Measurements from ENCODE around the gene NCKAP5. TPM values are rescaled to one million over a fixed set of nuclear protein-coding genes. Genes with fewer than 3 reads are reported as not detected.

The NCKAP5 gene
- total RNA-seq, 3 donors from 2014 or later (not counting 1 experiment from before 2014, with no cell fraction given) = 0.12 to 0.20 TPM; not detected in 1

DNA sequence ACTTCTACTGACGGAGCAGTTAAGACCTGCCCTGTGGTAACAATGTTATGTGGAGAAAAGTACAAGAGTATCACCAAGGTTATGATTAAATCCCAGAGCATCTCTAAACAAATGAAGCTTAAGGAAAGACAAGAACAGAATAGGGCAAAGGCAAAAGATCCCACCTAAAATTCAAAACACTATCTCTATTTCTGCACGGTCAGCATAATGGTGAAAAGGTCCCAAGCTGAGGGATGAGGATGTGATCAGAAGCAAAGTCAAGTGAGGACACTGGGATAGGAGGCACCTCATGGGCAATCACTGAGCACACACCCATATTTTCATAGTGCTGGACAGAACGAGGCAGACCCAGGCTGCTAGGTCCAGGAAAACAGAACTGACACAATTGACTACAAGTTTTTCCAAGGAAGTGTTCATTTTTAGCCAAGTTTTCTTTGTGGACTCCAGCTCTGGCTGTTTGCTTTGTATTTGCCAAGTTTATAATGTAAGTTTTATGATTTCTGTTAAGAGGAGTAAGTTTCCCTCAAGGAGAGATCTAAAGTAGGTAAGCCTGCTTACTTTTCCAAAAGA lies 77.8 kb downstream of the NCKAP5 start:
- TF ChIP-seq, protein P1, sequence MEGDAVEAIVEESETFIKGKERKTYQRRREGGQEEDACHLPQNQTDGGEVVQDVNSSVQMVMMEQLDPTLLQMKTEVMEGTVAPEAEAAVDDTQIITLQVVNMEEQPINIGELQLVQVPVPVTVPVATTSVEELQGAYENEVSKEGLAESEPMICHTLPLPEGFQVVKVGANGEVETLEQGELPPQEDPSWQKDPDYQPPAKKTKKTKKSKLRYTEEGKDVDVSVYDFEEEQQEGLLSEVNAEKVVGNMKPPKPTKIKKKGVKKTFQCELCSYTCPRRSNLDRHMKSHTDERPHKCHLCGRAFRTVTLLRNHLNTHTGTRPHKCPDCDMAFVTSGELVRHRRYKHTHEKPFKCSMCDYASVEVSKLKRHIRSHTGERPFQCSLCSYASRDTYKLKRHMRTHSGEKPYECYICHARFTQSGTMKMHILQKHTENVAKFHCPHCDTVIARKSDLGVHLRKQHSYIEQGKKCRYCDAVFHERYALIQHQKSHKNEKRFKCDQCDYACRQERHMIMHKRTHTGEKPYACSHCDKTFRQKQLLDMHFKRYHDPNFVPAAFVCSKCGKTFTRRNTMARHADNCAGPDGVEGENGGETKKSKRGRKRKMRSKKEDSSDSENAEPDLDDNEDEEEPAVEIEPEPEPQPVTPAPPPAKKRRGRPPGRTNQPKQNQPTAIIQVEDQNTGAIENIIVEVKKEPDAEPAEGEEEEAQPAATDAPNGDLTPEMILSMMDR (IDR thresholded peaks at IDR 0.05) = no peak
- Mint-ChIP-seq H3K4me3 (no peak overlapping the region), H3K9me3 (peaks cover 4 to 7% of the 10 kb centered on the region in 2 donors), H3K4me1 (no peaks in the 10 kb centered on the region), H3K36me3 (no peaks in the 10 kb centered on the region), H3K27me3 (ENCODE audit: low read depth in 2 of 2) (no peaks in the 10 kb centered on the region), H3K27ac (no peak overlapping the region)
- no peak for ATAC-seq
- DNase-seq = no peak
- WGBS (ENCODE audit: insufficient coverage) = 25% methylated on average over 1 of the region's 3 CpGs
- Histone ChIP-seq H3K27ac (ENCODE audit: low read length) (no peak overlapping the region), H3K36me3 (ENCODE audit: control insufficient read depth, insufficient read depth, low read length) (no peaks in the 10 kb centered on the region), H3K9me3 (ENCODE audit: control insufficient read depth, insufficient read depth, low read length) (no peaks in the 10 kb centered on the region), H3K27me3 (ENCODE audit: control insufficient read depth, insufficient read depth, low read length) (no peaks in the 10 kb centered on the region), H3K4me3 (ENCODE audit: low read length) (no peak overlapping the region), H3K4me1 (ENCODE audit: control insufficient read depth, insufficient read depth, low read length) (no peaks in the 10 kb centered on the region)
- intact Hi-C loops (cut with micrococcal nuclease) = no loop called here

DNA sequence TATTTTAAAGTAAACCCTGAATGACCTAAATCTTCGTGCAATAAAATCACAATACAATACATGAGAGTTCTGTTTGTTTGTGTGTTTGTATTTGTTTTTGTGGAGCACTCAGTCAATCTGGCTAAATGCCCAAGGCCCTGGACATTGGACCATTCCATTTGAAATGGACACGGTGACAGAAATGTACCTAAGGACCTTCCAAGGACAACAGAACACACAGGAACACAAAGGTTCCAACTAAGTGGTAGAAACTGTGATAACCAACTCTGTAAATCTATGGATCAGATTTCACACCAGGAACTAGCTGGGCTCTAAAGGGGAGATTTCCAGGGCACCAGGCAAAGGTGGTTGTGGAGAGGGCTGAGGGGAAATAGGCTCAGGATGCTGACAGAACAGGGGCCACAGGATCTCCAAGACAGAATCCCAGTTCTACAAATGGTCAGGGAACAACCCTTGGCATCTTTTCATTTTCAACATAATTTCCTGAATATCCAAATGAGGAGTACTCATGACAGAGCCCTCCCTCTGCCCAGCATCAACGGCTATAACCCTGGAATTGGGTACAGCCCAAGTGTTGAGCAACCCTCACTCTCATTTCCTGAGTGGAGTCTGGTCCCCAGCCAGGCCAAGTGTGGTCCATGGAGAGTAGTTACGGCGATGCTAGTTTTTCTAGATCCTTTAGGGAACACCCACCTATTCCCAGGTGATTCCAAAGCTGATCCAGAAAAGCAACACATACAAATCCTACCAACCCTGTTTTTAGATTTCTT lies 78.4 kb downstream of the NCKAP5 start:
- Mint-ChIP-seq H3K4me3 (no peak overlapping the region), H3K27me3 (ENCODE audit: low read depth in 2 of 2) (no peaks in the 10 kb centered on the region), H3K4me1 (no peaks in the 10 kb centered on the region), H3K9me3 (peaks cover 4 to 5% of the 10 kb centered on the region in 2 donors), H3K27ac (no peak overlapping the region), H3K36me3 (no peaks in the 10 kb centered on the region)
- Histone ChIP-seq H3K4me1 (ENCODE audit: control insufficient read depth, insufficient read depth, low read length) (no peaks in the 10 kb centered on the region), H3K27ac (ENCODE audit: low read length) (no peak overlapping the region), H3K9me3 (ENCODE audit: control insufficient read depth, insufficient read depth, low read length) (no peaks in the 10 kb centered on the region), H3K4me3 (ENCODE audit: low read length) (no peak overlapping the region), H3K36me3 (ENCODE audit: control insufficient read depth, insufficient read depth, low read length) (no peaks in the 10 kb centered on the region), H3K27me3 (ENCODE audit: control insufficient read depth, insufficient read depth, low read length) (no peaks in the 10 kb centered on the region)
- DNase-seq (no peak), ATAC-seq (no peak)
- intact Hi-C loops (cut with micrococcal nuclease) = no loop called here
- WGBS (ENCODE audit: insufficient coverage) = 80% methylated on average over 4 of the region's 5 CpGs
- TF ChIP-seq, protein P1 (IDR thresholded peaks at IDR 0.05) = no peak

DNA sequence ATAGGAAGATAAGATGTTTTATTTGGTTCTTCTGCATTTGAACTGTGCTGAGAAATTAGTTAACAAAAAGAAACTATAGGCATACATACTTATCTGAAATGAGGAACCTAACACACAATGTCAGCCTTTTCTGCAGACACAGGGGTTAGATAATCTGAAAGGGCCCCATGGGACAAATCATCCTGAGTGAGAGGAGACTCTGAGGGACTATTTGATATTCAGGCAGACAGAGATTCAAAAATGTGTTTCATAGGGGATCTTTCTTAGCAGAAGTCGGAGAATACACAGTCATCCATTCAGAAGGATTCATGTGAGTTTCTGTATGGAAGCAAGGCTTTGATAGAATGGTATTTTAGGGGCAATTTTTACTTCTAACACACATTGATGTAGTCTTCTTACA lies 79.1 kb downstream of the NCKAP5 start:
- Histone ChIP-seq H3K4me3 (ENCODE audit: low read length) (no peak overlapping the region), H3K27me3 (ENCODE audit: control insufficient read depth, insufficient read depth, low read length) (no peaks in the 10 kb centered on the region), H3K27ac (ENCODE audit: low read length) (no peak overlapping the region), H3K36me3 (ENCODE audit: control insufficient read depth, insufficient read depth, low read length) (no peaks in the 10 kb centered on the region), H3K9me3 (ENCODE audit: control insufficient read depth, insufficient read depth, low read length) (no peaks in the 10 kb centered on the region), H3K4me1 (ENCODE audit: control insufficient read depth, insufficient read depth, low read length) (no peaks in the 10 kb centered on the region)
- WGBS (ENCODE audit: insufficient coverage) = 83% methylated on average over 1 of the region's 1 CpG
- TF ChIP-seq, protein P1 (IDR thresholded peaks at IDR 0.05) = no peak
- intact Hi-C loops (cut with micrococcal nuclease) = no loop called here
- Mint-ChIP-seq H3K4me3 (no peak overlapping the region), H3K27ac (no peak overlapping the region), H3K9me3 (peaks cover 4 to 5% of the 10 kb centered on the region in 2 donors), H3K4me1 (no peaks in the 10 kb centered on the region), H3K27me3 (ENCODE audit: low read depth in 2 of 2) (no peaks in the 10 kb centered on the region), H3K36me3 (no peaks in the 10 kb centered on the region)
- no peak for ATAC-seq
- no peak for DNase-seq
